Measurements from ENCODE around the gene GRID1.

GRCh38 chr10:86308056-86308455, 58.5 kb downstream of the GRID1 start:
- no peak for TF ChIP-seq GATA2 (IDR thresholded peaks at IDR 0.05; ENCODE audit: low read depth, low read length)
- TF ChIP-seq GATA3 (IDR thresholded peaks at IDR 0.05; ENCODE audit: low read depth, low read length), result no peak

Measured in SH-SY5Y (cell line).